Bronchial epithelial cell (primary cell): Measurements from ENCODE around the gene SCAPER. TPM values are rescaled to one million over a fixed set of nuclear protein-coding genes. Genes with fewer than 3 reads are reported as not detected.
A peak's percentile ranks its signal among the peaks of the same experiment; 100 is the strongest.

Source experiments
- DNase-seq: peaks from one replicate; pipeline ENCODE4 v3.0.0-alpha.2; 2010; ENCODE audit warnings: low read depth
- FAIRE-seq: peaks from 2 replicates; lab custom pipeline; 2011; peaks lifted over from hg19 to GRCh38; lab: Jason Lieb, UNC
- H3K27me3 ChIP-seq: 2 replicates; pipeline ENCODE4 v1.5.1; 2011; ENCODE audit warnings: low read length; ENCODE audit not compliant: control insufficient read depth, insufficient read depth
- H3K36me3 ChIP-seq: 2 replicates; pipeline ENCODE4 v1.5.1; 2011; ENCODE audit warnings: low read length; ENCODE audit not compliant: control insufficient read depth, insufficient read depth
- H3K4me3 ChIP-seq: 2 replicates; pipeline ENCODE4 v1.5.1; 2011; ENCODE audit warnings: mild to moderate bottlenecking, low read depth, low read length, control low read depth
- CTCF ChIP-seq: IDR thresholded peaks from 2 replicates; pipeline ENCODE4 v1.5.1; 2011; ENCODE audit warnings: mild to moderate bottlenecking, moderate library complexity, low read length, control low read depth, inconsistent platforms; ENCODE audit not compliant: insufficient read depth, severe bottlenecking
- total RNA-seq: library from RNA; depleted of rRNA; stranded (reverse); fragments of >200 nt; gene quantifications from 2 replicates; pipeline ENCODE4 v1.2.1, GENCODE V29; 2014

SCAPER gene
- total RNA-seq, 1 donor from 2014 or later = 6.3 TPM

DNA sequence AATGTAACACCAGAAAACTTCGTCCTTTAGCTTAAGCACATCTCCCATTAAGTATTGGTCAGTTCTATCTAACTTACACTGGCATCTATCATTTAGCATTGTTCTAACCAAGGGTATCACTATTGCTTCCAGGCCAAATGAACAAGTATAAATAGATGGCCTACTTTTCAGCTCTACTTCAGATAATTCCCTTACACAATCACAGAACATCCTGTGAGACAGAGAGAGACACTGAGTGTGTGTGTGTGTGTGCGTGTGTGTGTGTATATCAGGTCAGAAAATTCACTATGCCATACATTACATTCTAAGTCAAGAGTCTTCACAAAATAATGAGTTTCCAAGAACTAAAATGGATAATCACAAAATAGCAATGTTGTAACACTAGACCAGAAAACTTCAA, 39.1 kb downstream of the SCAPER start:
- FAIRE-seq (no peak), DNase-seq (no peak)
- Histone ChIP-seq H3K36me3 (no peaks in the 10 kb centered on the region), H3K4me3 (no peak overlapping the region), H3K27me3 (no peaks in the 10 kb centered on the region)
- no peak for TF ChIP-seq CTCF

GRCh38 chr15:76865548-76865991, 39.6 kb downstream of the SCAPER start:
- TF ChIP-seq CTCF = no peak
- no peaks in the 10 kb centered on the region for H3K36me3 ChIP-seq
- FAIRE-seq = no peak

DNA sequence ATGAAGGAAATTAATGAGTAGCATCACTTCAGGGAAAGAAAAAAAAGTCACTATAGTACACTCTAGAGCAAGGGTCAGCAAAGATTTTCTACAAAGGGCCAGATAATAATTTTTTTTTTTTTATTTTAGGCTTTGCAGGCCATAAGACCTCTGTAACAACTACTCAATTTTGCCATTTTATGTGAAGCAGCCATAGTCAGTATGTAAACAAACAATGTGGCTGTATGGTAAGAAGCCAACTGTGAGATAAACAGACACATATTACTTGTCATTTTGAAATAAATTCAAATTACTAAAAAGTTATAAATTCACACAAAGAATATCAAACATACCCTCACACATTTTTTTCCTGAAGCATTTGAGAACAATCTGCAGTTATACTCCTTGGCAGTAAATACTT, 40.6 kb downstream of the SCAPER start:
- Histone ChIP-seq H3K36me3 (no peaks in the 10 kb centered on the region), H3K27me3 (no peaks in the 10 kb centered on the region), H3K4me3 (no peak overlapping the region)
- FAIRE-seq (no peak), DNase-seq (no peak)
- no peak for TF ChIP-seq CTCF

More at GRCh38 chr15:76865548-76865991, 39.6 kb downstream of the SCAPER start:
- Histone ChIP-seq H3K27me3 (no peaks in the 10 kb centered on the region), H3K4me3 (no peak overlapping the region)
- DNase-seq = peak; percentile 36

DNA sequence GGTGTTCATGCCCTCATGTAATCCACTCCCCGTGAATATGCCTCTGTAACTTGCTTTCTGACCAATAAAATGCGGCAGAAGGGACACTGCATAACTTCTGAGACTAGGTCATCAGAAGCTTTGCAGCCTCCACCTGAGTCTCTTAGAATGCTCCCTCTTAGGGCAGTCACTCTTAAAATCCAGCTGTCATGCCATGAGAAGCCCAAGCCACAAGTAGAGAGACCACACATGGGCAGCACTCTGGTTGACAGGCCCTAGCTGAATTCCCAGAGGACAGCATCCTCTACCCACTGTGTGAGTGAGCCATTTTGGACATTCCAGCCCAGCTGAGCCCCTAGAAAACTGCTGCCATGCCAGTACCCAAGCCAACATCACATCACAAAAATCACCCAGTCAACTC, 41.4 kb downstream of the SCAPER start:
- TF ChIP-seq CTCF = no peak
- no peak for FAIRE-seq

GRCh38 chr15:76863123-76863522, 42.0 kb downstream of the SCAPER start:
- H3K36me3 ChIP-seq = no peaks in the 10 kb centered on the region
- DNase-seq (no peak), FAIRE-seq (no peak)
- no peaks in the 10 kb centered on the region for H3K27me3 ChIP-seq
- TF ChIP-seq CTCF = no peak
- H3K4me3 ChIP-seq = no peak overlapping the region

More for the DNA sequence above, 41.4 kb downstream of the SCAPER start:
- no peak for DNase-seq
- Histone ChIP-seq H3K4me3 (no peak overlapping the region), H3K36me3 (no peaks in the 10 kb centered on the region), H3K27me3 (no peaks in the 10 kb centered on the region)

DNA sequence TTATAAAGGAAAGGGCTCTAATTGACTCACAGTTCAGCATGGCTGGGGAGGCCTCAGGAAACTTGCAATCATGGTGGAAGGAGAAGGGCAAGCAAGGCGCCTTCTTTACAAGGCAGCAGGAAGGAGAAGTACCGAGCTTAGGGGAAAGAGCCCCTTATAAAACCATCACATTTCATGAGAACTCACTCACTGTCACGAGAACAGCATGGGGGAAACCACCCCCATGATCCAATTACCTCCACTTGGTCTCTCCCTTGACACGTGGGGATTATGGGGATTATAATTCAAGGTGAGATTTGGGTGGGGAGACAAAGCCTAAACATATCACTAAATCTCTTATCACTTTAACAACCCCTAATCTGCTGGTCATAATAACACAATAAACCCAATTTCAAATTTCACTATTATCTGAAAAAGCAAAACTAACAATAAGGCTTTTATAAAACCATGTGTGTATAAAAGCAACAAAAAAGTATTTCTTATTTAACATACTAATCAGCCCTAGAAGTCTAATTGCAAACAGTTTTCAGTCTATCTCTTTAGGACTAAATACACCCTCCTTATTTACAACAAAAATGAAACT, 43.2 kb downstream of the SCAPER start:
- FAIRE-seq = no peak
- Histone ChIP-seq H3K27me3 (no peaks in the 10 kb centered on the region), H3K36me3 (no peaks in the 10 kb centered on the region), H3K4me3 (no peak overlapping the region)
- no peak for DNase-seq
- no peak for TF ChIP-seq CTCF
